Transverse colon (tissue), 4 donors: ENCODE data around the gene ATXN10. TPM values are rescaled to one million over a fixed set of nuclear protein-coding genes. Genes with fewer than 3 reads are reported as not detected.

Experiments used
- DNase-seq: peaks from one replicate; pipeline ENCODE4 v3.0.0-alpha.2; 2019
- H3K27ac ChIP-seq, 4 donors: fragments of 200-600 bp; sonication (generic); 2 replicates each; pipeline ENCODE4 v1.5.1; 2016 to 2018; ENCODE audit warnings: inconsistent platforms in 4 of 4
- H3K27me3 ChIP-seq: fragments of 200-600 bp; sonication (generic); 2 replicates; pipeline ENCODE4 v1.5.1; 2017; ENCODE audit warnings: inconsistent platforms
- H3K36me3 ChIP-seq, 4 donors: fragments of 200-600 bp; sonication (generic); 2 replicates each; pipeline ENCODE4 v1.5.1; 2017 to 2019; ENCODE audit warnings: inconsistent platforms in 4 of 4
- H3K4me1 ChIP-seq, 4 donors: fragments of 200-600 bp; sonication (generic); 2 replicates each; pipeline ENCODE4 v1.5.1; 2017 to 2020; ENCODE audit warnings: inconsistent platforms in 4 of 4
- H3K4me3 ChIP-seq, 4 donors: fragments of 200-600 bp; sonication (generic); 1 replicate in 1 of 4; 2 replicates in 3 of 4; pipeline versions ENCODE4 v1.5.1 to v1.6.1; 2017 to 2019; ENCODE audit warnings: inconsistent platforms in 4 of 4
- H3K9me3 ChIP-seq, 2 donors: fragments of 200-600 bp; sonication (generic); 2 replicates each; pipeline ENCODE4 v1.5.1; 2017 to 2019; ENCODE audit warnings: inconsistent platforms in 2 of 2
- CTCF ChIP-seq, 5 experiments: fragments of 200-600 bp in 3 of 5; fragments of 450-650 bp in 2 of 5; sonication (generic) in 3 of 5; IDR thresholded peaks; 1 replicate in 2 of 5; 2 replicates in 3 of 5; pipeline ENCODE4 v1.5.1; 2016 to 2017; ENCODE audit warnings: antibody characterized with exemption in 5 of 5, inconsistent platforms in 3 of 5, mild to moderate bottlenecking in 2 of 5, moderate library complexity in 1 of 5
- EP300 ChIP-seq: sonication (generic); formaldehyde crosslinking; IDR thresholded peaks from one replicate; pipeline ENCODE4 v1.6.1; 2017; ENCODE audit warnings: antibody characterized with exemption, low read depth
- POLR2A ChIP-seq: fragments of 450-650 bp; IDR thresholded peaks from one replicate; pipeline ENCODE4 v1.6.1; 2016; ENCODE audit warnings: antibody characterized with exemption, mild to moderate bottlenecking, moderate library complexity
- POLR2AphosphoS5 ChIP-seq, 3 donors: sonication (generic); formaldehyde crosslinking; IDR thresholded peaks; one replicate each; pipeline ENCODE4 v1.6.1; 2016; ENCODE audit warnings: antibody characterized with exemption in 3 of 3
- WGBS, 2 donors: methylation state at CpG; one replicate each; pipeline ENCODE4 v1.1.5; 2018; ENCODE audit warnings: low coverage in 1 of 2; 5-methylcytosine and 5-hydroxymethylcytosine counted together
- in situ Hi-C, 4 donors: fragments of 200-750 bp; cut with MboI; loops; one replicate each; pipeline versions ENCODE4 v1.15.0 to v1.15.1; 2017; ENCODE audit warnings: low sequenced_read_pairs in 3 of 4, low pct_ligation_motif_present in 1 of 4, low pct_unique_long_range_greater_than_20kb in 1 of 4
- intact Hi-C: fragments of 100-400 bp; cut with DNase I; formaldehyde crosslinking; loops from one replicate; pipeline ENCODE4 v1.15.1; 2023; ENCODE audit warnings: low total_unique reads
- total RNA-seq, 4 donors: library from RNA; depleted of rRNA; stranded (reverse); fragments of >200 nt; gene quantifications; one replicate each; pipeline ENCODE4 v1.1.0, GENCODE V29; 2016

The ATXN10 gene
- total RNA-seq, 4 donors from 2014 or later: 27.3 to 88.3 (median 47.8) TPM

GRCh38 chr22:45819305-45819704, 147.7 kb downstream of the ATXN10 start:
- TF ChIP-seq POLR2A (no peak), EP300 (no peak), POLR2AphosphoS5 (IDR thresholded peaks at IDR 0.05) (no peak), CTCF (IDR thresholded peaks at IDR 0.05) (no peak)
- WGBS, 2 donors: 93 to 99% methylated on average over 4 to 5 of the region's 5 CpGs
- no peak for DNase-seq
- H3K4me1 ChIP-seq: no peaks in the 10 kb centered on the region
- H3K27me3 ChIP-seq: no peaks in the 10 kb centered on the region
- no peak overlapping the region for H3K4me3 ChIP-seq
- no peak overlapping the region for H3K27ac ChIP-seq
- no peaks in the 10 kb centered on the region for H3K36me3 ChIP-seq
- no peaks in the 10 kb centered on the region for H3K9me3 ChIP-seq
- intact Hi-C loops (no loop called here), in situ Hi-C loops (no loop called here)

GRCh38 chr22:45823336-45823735, 151.7 kb downstream of the ATXN10 start:
- intact Hi-C loops (no loop called here), in situ Hi-C loops (no loop called here)
- no peaks in the 10 kb centered on the region for H3K27me3 ChIP-seq
- DNase-seq: no peak
- TF ChIP-seq CTCF (IDR thresholded peaks at IDR 0.05) (no peak), EP300 (no peak), POLR2A (no peak), POLR2AphosphoS5 (IDR thresholded peaks at IDR 0.05) (no peak)
- H3K36me3 ChIP-seq: no peaks in the 10 kb centered on the region
- H3K9me3 ChIP-seq: no peaks in the 10 kb centered on the region
- WGBS, 2 donors: 67 to 79% methylated on average over 5 to 6 of the region's 6 CpGs
- no peak overlapping the region for H3K27ac ChIP-seq
- no peaks in the 10 kb centered on the region for H3K4me1 ChIP-seq
- no peak overlapping the region for H3K4me3 ChIP-seq

DNA sequence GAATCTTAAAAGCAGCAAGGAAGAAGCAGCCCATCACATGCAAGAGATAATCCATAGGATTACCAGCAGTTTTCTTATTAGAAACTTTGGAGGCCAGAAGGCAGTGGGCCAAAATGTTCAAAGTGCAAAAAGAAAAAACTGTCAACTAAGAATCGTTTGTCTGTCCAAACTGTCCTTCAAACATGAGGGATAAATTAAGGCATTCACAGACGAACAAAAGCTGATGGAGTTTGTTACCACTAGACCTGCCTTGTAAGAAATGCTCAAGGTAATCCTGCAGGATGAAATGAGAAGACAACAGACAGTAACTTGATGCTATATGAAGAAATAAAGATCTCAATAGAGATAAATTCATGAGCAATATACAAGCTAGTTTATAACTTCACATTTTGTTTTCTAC, 154.9 kb downstream of the ATXN10 start:
- Histone ChIP-seq H3K36me3 (no peaks in the 10 kb centered on the region), H3K27ac (no peak overlapping the region), H3K4me3 (no peak overlapping the region), H3K9me3 (no peaks in the 10 kb centered on the region), H3K27me3 (no peaks in the 10 kb centered on the region), H3K4me1 (no peaks in the 10 kb centered on the region)
- in situ Hi-C loops: no loop called here
- TF ChIP-seq POLR2A (no peak), CTCF (IDR thresholded peaks at IDR 0.05) (no peak), POLR2AphosphoS5 (IDR thresholded peaks at IDR 0.05) (no peak), EP300 (no peak)
- WGBS, 2 donors: 81 to 93% methylated on average over 2 of the region's 2 CpGs
- DNase-seq: no peak
- intact Hi-C loops: no loop called here

GRCh38 chr22:45828841-45829240, 157.2 kb downstream of the ATXN10 start:
- intact Hi-C loops (no loop called here), in situ Hi-C loops (no loop called here)
- Histone ChIP-seq H3K27me3 (no peaks in the 10 kb centered on the region), H3K27ac (no peak overlapping the region), H3K4me3 (no peak overlapping the region), H3K36me3 (no peaks in the 10 kb centered on the region), H3K4me1 (no peaks in the 10 kb centered on the region), H3K9me3 (no peaks in the 10 kb centered on the region)
- no peak for DNase-seq
- 97 to 100% methylated on average over 1 of the region's 1 CpG for WGBS, 2 donors
- no peak for TF ChIP-seq EP300

DNA sequence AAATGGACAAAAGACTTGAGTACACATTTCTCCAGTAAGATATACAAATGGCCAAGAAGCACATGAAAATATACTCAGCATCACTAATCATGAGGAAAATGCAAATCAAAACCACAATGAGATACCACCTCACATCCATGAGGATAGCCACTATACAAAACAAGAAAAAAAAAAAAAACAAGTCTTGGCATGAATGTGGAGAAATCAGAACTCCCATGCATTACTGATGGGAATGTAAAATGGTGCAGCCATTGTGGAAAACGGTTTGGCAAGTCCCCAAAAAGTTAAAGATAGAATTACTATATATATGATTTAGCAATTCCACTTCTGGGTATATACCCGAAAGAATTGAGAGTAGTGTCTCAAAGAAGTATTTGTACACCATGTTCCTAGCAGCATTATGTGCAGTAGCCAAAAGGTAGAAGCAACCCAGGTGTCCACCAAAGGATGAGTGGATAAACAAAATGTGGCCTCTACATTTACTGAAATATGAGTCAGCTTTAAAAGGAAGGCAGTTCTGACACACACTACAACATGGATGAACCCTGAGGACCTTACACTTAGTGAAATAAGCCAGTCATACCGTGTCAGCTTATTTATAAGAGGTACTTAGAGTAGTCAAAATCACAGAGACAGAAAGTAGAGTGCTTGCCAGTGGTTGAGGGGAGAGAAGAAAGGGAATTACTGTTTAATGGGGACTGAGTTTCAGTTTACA, 159.1 kb downstream of the ATXN10 start:
- DNase-seq: no peak
- in situ Hi-C loops (no loop called here), intact Hi-C loops (no loop called here)
- Histone ChIP-seq H3K27ac (no peak overlapping the region), H3K36me3 (no peaks in the 10 kb centered on the region), H3K27me3 (no peaks in the 10 kb centered on the region), H3K4me3 (no peak overlapping the region), H3K9me3 (no peaks in the 10 kb centered on the region), H3K4me1 (peaks cover 0 to 2% (median 0%) of the 10 kb centered on the region in 4 donors)
- TF ChIP-seq POLR2AphosphoS5 (IDR thresholded peaks at IDR 0.05) (peak; percentile 11 to 72 (median 28)), POLR2A (no peak)
- 53 to 80% methylated on average over 2 to 3 of the region's 3 CpGs for WGBS, 2 donors
